ENCODE measurements around the gene KDM3B. TPM values are rescaled to one million over a fixed set of nuclear protein-coding genes. Genes with fewer than 3 reads are reported as not detected.

KDM3B gene
- total RNA-seq, 1 donor from 2014 or later = 40.7 TPM

DNA sequence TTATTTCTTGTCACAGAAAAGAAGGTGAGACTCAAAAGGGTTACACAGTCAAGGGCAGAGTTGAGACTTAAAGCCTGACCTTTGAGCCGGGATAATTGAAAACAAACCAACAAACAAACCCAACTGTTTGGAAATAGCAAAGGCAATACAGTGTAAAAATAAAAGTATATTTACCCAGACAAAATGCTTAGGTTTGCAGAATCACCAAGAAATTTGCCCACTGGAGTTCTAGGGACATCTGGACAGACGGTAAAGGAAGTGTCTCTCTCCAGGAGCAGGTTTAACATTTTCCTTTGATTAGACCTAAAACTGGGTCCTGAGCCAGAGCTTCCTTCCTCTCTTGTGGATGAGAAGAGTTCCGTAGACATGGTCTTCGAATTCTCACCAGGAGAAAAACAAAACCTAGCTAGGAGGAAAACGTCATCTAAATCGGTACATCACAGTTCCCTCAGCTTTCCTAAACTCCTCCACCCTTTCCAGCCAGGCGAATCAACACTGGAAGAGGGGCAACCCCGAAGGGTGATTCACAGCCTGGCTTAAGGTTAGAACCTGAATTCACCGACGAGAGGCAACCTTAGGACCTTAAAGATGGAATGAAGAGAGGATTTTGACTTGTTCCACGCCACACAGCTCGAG lies 21.6 kb upstream of the KDM3B start:
- Histone ChIP-seq H3K4me1 (peaks cover 15% of the 10 kb centered on the region), H3K27me3 (ENCODE audit: low read depth) (no peaks in the 10 kb centered on the region), H3K27ac (replicated peaks) (no peak overlapping the region), H3K9me3 (replicated peaks) (no peaks in the 10 kb centered on the region), H3K4me3 (peak overlapping the region; percentile 66), H3K36me3 (no peaks in the 10 kb centered on the region)
- TF ChIP-seq, protein P1, sequence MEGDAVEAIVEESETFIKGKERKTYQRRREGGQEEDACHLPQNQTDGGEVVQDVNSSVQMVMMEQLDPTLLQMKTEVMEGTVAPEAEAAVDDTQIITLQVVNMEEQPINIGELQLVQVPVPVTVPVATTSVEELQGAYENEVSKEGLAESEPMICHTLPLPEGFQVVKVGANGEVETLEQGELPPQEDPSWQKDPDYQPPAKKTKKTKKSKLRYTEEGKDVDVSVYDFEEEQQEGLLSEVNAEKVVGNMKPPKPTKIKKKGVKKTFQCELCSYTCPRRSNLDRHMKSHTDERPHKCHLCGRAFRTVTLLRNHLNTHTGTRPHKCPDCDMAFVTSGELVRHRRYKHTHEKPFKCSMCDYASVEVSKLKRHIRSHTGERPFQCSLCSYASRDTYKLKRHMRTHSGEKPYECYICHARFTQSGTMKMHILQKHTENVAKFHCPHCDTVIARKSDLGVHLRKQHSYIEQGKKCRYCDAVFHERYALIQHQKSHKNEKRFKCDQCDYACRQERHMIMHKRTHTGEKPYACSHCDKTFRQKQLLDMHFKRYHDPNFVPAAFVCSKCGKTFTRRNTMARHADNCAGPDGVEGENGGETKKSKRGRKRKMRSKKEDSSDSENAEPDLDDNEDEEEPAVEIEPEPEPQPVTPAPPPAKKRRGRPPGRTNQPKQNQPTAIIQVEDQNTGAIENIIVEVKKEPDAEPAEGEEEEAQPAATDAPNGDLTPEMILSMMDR (IDR thresholded peaks at IDR 0.05; ENCODE audit: borderline replicate concordance) = no peak
- no peak for DNase-seq
- intact Hi-C loops (cut with micrococcal nuclease) = no loop called here

DNA sequence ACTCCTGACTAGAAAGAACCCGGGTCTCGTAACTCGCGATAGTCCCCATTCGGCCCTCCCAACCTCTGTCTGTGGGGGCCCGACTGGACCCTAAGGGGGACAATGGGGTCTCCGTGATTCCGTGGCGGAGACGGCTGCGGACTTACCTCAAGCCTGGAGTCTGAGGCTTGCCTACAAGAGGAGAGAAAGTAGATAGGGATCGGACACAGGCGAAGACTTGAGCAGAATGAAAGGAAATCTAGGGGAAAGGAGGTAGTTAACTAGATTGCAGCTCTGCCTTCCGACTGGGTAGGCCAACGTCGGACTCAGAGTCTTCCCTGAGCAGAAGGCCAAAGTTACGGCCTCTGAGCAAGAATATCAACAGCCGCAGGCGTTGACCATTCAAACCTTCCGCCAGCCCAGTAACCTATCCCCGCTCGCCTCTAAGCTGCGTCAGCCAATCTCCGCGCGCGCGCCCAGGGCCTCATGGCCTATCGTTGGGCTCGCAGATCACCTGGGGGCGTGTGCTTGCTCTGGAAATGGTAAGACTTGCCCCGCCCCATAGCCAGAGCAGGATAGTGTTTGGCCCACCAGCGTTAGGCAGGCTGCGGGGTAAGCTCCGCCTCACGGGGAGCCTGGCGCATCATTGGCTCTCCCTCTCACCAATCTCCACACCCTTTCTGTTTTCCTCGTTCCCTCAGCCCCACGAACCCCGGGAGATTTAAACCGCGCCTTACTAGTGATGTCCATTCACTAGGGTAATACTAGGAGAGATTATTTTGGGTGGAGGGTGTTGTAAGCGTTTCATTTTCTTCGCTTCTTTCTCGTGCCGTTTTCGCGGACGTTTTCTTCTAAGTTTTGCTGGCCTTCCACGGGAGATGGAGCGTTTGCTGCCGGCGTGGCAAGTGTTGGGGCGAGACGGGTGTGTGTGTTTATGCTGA lies 20.8 kb upstream of the KDM3B start, which contains the start of gene CDC25C:
CDC25C (minus strand) TSS at position 356 of the 920 bp plus-strand sequence. CDS start 624 bp downstream, outside the sequence.
- intact Hi-C loops (cut with micrococcal nuclease) = no loop called here

DNA sequence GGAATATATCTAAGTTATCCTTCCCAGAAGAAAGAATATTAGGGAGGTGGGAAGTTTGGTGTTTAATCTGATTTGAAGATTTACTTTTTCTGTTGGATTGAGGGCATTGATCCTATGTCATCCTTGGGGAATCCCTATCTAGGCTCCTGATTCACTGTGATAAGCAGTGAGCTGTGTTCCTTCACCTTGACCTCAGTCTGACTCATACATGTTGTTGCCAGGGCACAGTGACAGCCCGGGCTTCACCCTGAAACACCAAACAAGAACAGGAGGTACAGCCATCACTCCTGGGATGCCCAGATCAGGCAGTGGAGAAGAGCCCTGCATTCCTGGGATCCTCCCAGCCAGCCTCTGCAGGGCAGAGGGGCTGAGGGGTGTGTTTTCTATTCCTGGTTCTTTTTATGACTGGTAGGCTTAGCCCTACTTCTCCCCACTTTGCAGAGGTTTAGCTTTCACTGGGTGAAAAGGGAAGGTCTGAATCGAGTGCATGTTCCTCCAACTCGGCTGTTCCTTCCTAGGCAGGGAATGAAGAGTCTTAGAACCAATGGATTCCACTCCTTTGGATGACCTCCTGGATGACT lies 17.5 kb upstream of the KDM3B start:
- Histone ChIP-seq H3K4me3 (no peak overlapping the region), H3K9me3 (replicated peaks) (no peaks in the 10 kb centered on the region), H3K27me3 (ENCODE audit: low read depth) (no peaks in the 10 kb centered on the region), H3K27ac (replicated peaks) (no peak overlapping the region), H3K4me1 (peaks cover 36% of the 10 kb centered on the region), H3K36me3 (no peaks in the 10 kb centered on the region)
- TF ChIP-seq, protein P1 (IDR thresholded peaks at IDR 0.05; ENCODE audit: borderline replicate concordance) = no peak
- no peak for DNase-seq
- intact Hi-C loops (cut with micrococcal nuclease) = no loop called here

More for the DNA sequence above, 20.8 kb upstream of the KDM3B start, which contains the start of gene CDC25C:
- H3K27me3 ChIP-seq (ENCODE audit: low read depth) = no peaks in the 10 kb centered on the region
- DNase-seq = peak; percentile 98
- H3K36me3 ChIP-seq = no peaks in the 10 kb centered on the region
- H3K4me1 ChIP-seq = peaks cover 16% of the 10 kb centered on the region
- H3K9me3 ChIP-seq (replicated peaks) = no peaks in the 10 kb centered on the region
- peak within 1 kb of the TSS; percentile 66 for H3K4me3 ChIP-seq
- TF ChIP-seq, protein P1 (IDR thresholded peaks at IDR 0.05; ENCODE audit: borderline replicate concordance) = no peak
- peak within 1 kb of the TSS; percentile 34 for H3K27ac ChIP-seq (replicated peaks)

DNA sequence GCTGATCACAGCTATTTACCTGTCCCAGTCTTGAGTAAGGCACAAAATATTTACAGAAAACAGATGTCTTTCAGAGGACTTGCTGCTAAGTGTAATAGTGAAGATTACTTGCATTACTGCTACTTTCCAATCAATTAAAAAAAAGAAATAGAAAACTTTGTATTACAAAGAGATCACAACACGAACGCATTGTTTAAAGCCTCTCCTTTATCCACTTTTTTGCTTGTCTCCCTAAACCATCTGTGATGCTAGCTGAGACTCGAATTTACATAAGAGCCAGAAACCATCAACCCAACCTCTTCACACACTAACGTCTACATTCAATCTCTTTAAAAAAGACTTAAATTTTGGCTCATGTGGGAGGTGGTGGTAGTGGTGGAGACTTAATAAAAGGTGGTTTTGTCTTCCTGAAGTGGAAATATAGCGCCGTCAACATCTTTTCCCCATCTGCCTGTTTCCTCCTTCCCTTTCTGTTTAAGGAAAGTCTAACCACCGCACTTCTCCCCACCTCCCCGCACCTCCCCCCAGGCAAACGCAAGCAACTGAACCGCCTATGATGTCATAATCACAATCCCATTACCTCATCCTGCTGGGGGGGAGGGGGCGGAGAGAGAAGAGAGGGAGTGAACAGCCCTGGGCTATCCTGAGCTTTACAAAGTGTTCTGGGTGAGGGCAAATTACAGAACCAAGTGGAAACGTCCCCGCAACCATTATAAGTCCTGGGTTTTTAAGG lies 15.4 kb upstream of the KDM3B start:
- TF ChIP-seq, protein P1 (IDR thresholded peaks at IDR 0.05; ENCODE audit: borderline replicate concordance) = no peak
- intact Hi-C loops (cut with micrococcal nuclease) = no loop called here
- H3K27ac ChIP-seq (replicated peaks) = peak overlapping the region; percentile 97
- H3K4me3 ChIP-seq = peak overlapping the region; percentile 93
- DNase-seq = peak; percentile 80
- H3K4me1 ChIP-seq = peaks cover 43% of the 10 kb centered on the region
- H3K9me3 ChIP-seq (replicated peaks) = no peaks in the 10 kb centered on the region
- peaks cover 13% of the 10 kb centered on the region for H3K36me3 ChIP-seq
- no peaks in the 10 kb centered on the region for H3K27me3 ChIP-seq (ENCODE audit: low read depth)

Data from left ventricle myocardium inferior (tissue), 1 donor.